PC-9 (cell line): ENCODE measurements around the gene ANTXR2. TPM values are rescaled to one million over a fixed set of nuclear protein-coding genes. Genes with fewer than 3 reads are reported as not detected.

ENCODE experiments used
- BruUV-seq: library from RNA; stranded (reverse); fragments of 400-500 nt; replicated peaks from 2 replicates; lab custom pipeline; 2021; lab: Mats Ljungman, UMichigan
- CTCF ChIA-PET: fragments of 300-600 bp; sonication (Branson Sonifier 250); formaldehyde crosslinking; loops from one replicate; lab custom pipeline; 2022; ENCODE audit warnings: antibody characterized with exemption; lab: Charles Lee
- POLR2A ChIA-PET: fragments of 300-600 bp; sonication (Branson Sonifier 250); formaldehyde crosslinking; loops from one replicate; lab custom pipeline; 2022; ENCODE audit warnings: antibody characterized with exemption; ENCODE audit not compliant: unreplicated experiment; lab: Charles Lee
- DNase-seq, 2 experiments: peaks; one replicate each; pipeline versions ENCODE4 v3.0.0 to v3.0.0-alpha.2; 2015 to 2022; ENCODE audit warnings: mixed read lengths in 1 of 2
- H2AFZ ChIP-seq: fragments of 200-600 bp; sonication (generic); 2 replicates; pipeline ENCODE4 v1.8.1; 2017; ENCODE audit warnings: antibody characterized with exemption
- H3F3A ChIP-seq: fragments of 200-600 bp; sonication (generic); 2 replicates; pipeline ENCODE4 v1.8.1; 2017; ENCODE audit warnings: antibody characterized with exemption, mild to moderate bottlenecking, low read depth; ENCODE audit not compliant: insufficient read depth
- H3K27ac ChIP-seq: fragments of 200-600 bp; sonication (generic); 2 replicates; pipeline ENCODE4 v1.6.1; 2016; ENCODE audit warnings: mixed run types
- H3K27me3 ChIP-seq: fragments of 200-600 bp; sonication (generic); 2 replicates; pipeline ENCODE4 v1.6.1; 2016; ENCODE audit warnings: low read depth, mixed run types; ENCODE audit not compliant: insufficient read depth
- H3K36me3 ChIP-seq: fragments of 200-600 bp; sonication (generic); 2 replicates; pipeline ENCODE4 v1.6.1; 2016; ENCODE audit warnings: low read depth, mixed run types
- H3K4me1 ChIP-seq: fragments of 200-600 bp; sonication (generic); replicated peaks from 2 replicates; pipeline ENCODE4 v1.6.1; 2016; ENCODE audit warnings: mixed run types; ENCODE audit not compliant: insufficient read depth
- H3K4me2 ChIP-seq: fragments of 200-600 bp; sonication (generic); 2 replicates; pipeline ENCODE4 v1.6.1; 2017; ENCODE audit warnings: mixed run types
- H3K4me3 ChIP-seq: fragments of 200-600 bp; sonication (generic); 2 replicates; pipeline ENCODE4 v1.6.1; 2016; ENCODE audit warnings: mixed run types
- H3K79me2 ChIP-seq: fragments of 200-600 bp; sonication (generic); 2 replicates; pipeline ENCODE4 v1.6.1; 2017; ENCODE audit warnings: low read depth, mixed run types
- H3K9me2 ChIP-seq: fragments of 200-600 bp; sonication (generic); 2 replicates; pipeline ENCODE4 v1.8.1; 2017; ENCODE audit warnings: mild to moderate bottlenecking; ENCODE audit not compliant: insufficient read depth
- H3K9me3 ChIP-seq: fragments of 200-600 bp; sonication (generic); 2 replicates; pipeline ENCODE4 v1.8.1; 2016; ENCODE audit warnings: low read depth; ENCODE audit not compliant: insufficient read depth
- H4K20me1 ChIP-seq: fragments of 200-600 bp; sonication (generic); 2 replicates; pipeline ENCODE4 v1.8.1; 2017; ENCODE audit not compliant: insufficient read depth
- EZH2 ChIP-seq: fragments of 200-600 bp; sonication (generic); IDR thresholded peaks from 2 replicates; pipeline ENCODE4 v1.8.0; 2017; ENCODE audit warnings: antibody characterized with exemption, low read depth
- intact Hi-C: fragments of 100-400 bp; cut with micrococcal nuclease; formaldehyde crosslinking; loops from one replicate; pipeline ENCODE4 v1.10.0; 2022; ENCODE audit not compliant: unreplicated experiment
- total RNA-seq: library from RNA; stranded (reverse); gene quantifications from 2 replicates; pipeline ENCODE4 v1.2.3, GENCODE V29; 2021
- TF ChIP-seq, protein P1 (sequence below): fragments of 200-600 bp; sonication (generic); conservative IDR thresholded peaks from 2 replicates; pipeline ENCODE4 v1.6.1; 2017; ENCODE audit warnings: mixed run types, antibody characterized with exemption, mild to moderate bottlenecking, moderate library complexity

ANTXR2 gene
- total RNA-seq, 1 experiment from 2014 or later, result 2.0 TPM

- H3K36me3 ChIP-seq, result no peaks in the 10 kb centered on the region
- H3K79me2 ChIP-seq, result no peaks in the 10 kb centered on the region
- no peak overlapping the region for H2AFZ ChIP-seq
Measured at GRCh38 chr4:80062527-80062926, 10.5 kb downstream of the ANTXR2 start.

GRCh38 chr4:80060804-80061203, 12.2 kb downstream of the ANTXR2 start:
- H3K36me3 ChIP-seq, result no peaks in the 10 kb centered on the region
- POLR2A ChIA-PET, result no interaction called here
- H3K4me1 ChIP-seq, result no peaks in the 10 kb centered on the region
- no peak overlapping the region for H3K27ac ChIP-seq
- DNase-seq, result no peak
- no peaks in the 10 kb centered on the region for H3K79me2 ChIP-seq
- no peaks in the 10 kb centered on the region for H4K20me1 ChIP-seq
- H3K27me3 ChIP-seq, result no peaks in the 10 kb centered on the region
- H3F3A ChIP-seq, result no peaks in the 10 kb centered on the region
- no TSS peak for BruUV-seq
- H3K4me2 ChIP-seq, result no peak overlapping the region
- CTCF ChIA-PET, result no interaction called here
- no peaks in the 10 kb centered on the region for H3K9me2 ChIP-seq
- intact Hi-C loops, result no loop called here
- no peak overlapping the region for H2AFZ ChIP-seq
- no peak overlapping the region for H3K4me3 ChIP-seq
- no peaks in the 10 kb centered on the region for H3K9me3 ChIP-seq
- no peak for TF ChIP-seq EZH2
- TF ChIP-seq, protein P1, sequence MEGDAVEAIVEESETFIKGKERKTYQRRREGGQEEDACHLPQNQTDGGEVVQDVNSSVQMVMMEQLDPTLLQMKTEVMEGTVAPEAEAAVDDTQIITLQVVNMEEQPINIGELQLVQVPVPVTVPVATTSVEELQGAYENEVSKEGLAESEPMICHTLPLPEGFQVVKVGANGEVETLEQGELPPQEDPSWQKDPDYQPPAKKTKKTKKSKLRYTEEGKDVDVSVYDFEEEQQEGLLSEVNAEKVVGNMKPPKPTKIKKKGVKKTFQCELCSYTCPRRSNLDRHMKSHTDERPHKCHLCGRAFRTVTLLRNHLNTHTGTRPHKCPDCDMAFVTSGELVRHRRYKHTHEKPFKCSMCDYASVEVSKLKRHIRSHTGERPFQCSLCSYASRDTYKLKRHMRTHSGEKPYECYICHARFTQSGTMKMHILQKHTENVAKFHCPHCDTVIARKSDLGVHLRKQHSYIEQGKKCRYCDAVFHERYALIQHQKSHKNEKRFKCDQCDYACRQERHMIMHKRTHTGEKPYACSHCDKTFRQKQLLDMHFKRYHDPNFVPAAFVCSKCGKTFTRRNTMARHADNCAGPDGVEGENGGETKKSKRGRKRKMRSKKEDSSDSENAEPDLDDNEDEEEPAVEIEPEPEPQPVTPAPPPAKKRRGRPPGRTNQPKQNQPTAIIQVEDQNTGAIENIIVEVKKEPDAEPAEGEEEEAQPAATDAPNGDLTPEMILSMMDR, result no peak

More at GRCh38 chr4:80062527-80062926, 10.5 kb downstream of the ANTXR2 start:
- H3K27me3 ChIP-seq, result no peaks in the 10 kb centered on the region
- no peak overlapping the region for H3K4me3 ChIP-seq
- H3K9me2 ChIP-seq, result no peaks in the 10 kb centered on the region
- no TSS peak for BruUV-seq
- CTCF ChIA-PET, result no interaction called here
- POLR2A ChIA-PET, result no interaction called here
- no peak overlapping the region for H3K4me2 ChIP-seq
- DNase-seq, result no peak
- intact Hi-C loops, result no loop called here
- no peaks in the 10 kb centered on the region for H3K4me1 ChIP-seq
- no peaks in the 10 kb centered on the region for H3K9me3 ChIP-seq
- TF ChIP-seq, protein P1, result no peak
- no peak for TF ChIP-seq EZH2
- H3F3A ChIP-seq, result no peaks in the 10 kb centered on the region
- H4K20me1 ChIP-seq, result no peaks in the 10 kb centered on the region
- no peak overlapping the region for H3K27ac ChIP-seq

- Histone ChIP-seq H3K4me1 (no peaks in the 10 kb centered on the region), H3K9me2 (no peaks in the 10 kb centered on the region), H2AFZ (no peak overlapping the region), H3K9me3 (no peaks in the 10 kb centered on the region), H3K4me3 (no peak overlapping the region), H4K20me1 (no peaks in the 10 kb centered on the region), H3K27me3 (no peaks in the 10 kb centered on the region), H3K4me2 (no peak overlapping the region), H3F3A (no peaks in the 10 kb centered on the region), H3K27ac (no peak overlapping the region), H3K36me3 (no peaks in the 10 kb centered on the region), H3K79me2 (no peaks in the 10 kb centered on the region)
- intact Hi-C loops, result no loop called here
- no TSS peak for BruUV-seq
- ChIA-PET POLR2A (no interaction called here), CTCF (no interaction called here)
- DNase-seq, result no peak
- TF ChIP-seq, protein P1, result no peak
- no peak for TF ChIP-seq EZH2
Measured at GRCh38 chr4:80058740-80059139, 14.3 kb downstream of the ANTXR2 start.
